Ovary (tissue), 9 donors: ENCODE data around the gene PHLPP2. TPM values are rescaled to one million over a fixed set of nuclear protein-coding genes. Genes with fewer than 3 reads are reported as not detected.
"Not testable (repeated sequence)": the region's sequence is repeated elsewhere in the genome, so short reads cannot be mapped to it uniquely, and the experiment has no call there.

Source experiments
- DNase-seq, 5 donors: peaks; one replicate each; pipeline ENCODE4 v3.0.0-alpha.2; 2019 to 2020
- H3K27ac ChIP-seq, 2 donors: fragments of 200-600 bp; one replicate each; pipeline versions ENCODE4 v1.5.1 to v1.8.0; 2019 to 2022
- H3K27me3 ChIP-seq: fragments of 200-600 bp; one replicate; pipeline ENCODE4 v1.8.0; 2022
- H3K36me3 ChIP-seq: fragments of 200-600 bp; sonication (generic); one replicate; pipeline ENCODE4 v1.5.1; 2019
- H3K4me1 ChIP-seq: one replicate; pipeline ENCODE4 v1.8.1; 2013; ENCODE audit warnings: mild to moderate bottlenecking, moderate library complexity; ENCODE audit not compliant: insufficient read depth
- H3K4me3 ChIP-seq: fragments of 200-600 bp; sonication (generic); one replicate; pipeline ENCODE4 v1.5.1; 2017
- H3K9me3 ChIP-seq, 2 donors: fragments of 200-600 bp in 1 of 2; sonication (generic) in 1 of 2; one replicate each; pipeline versions ENCODE4 v1.5.1 to v1.8.1; 2013 to 2019; ENCODE audit warnings: mild to moderate bottlenecking in 1 of 2, moderate library complexity in 1 of 2
- EP300 ChIP-seq: sonication (generic); formaldehyde crosslinking; IDR thresholded peaks from one replicate; pipeline ENCODE4 v1.6.1; 2017; ENCODE audit warnings: antibody characterized with exemption
- POLR2A ChIP-seq: fragments of 450-650 bp; IDR thresholded peaks from one replicate; pipeline ENCODE4 v1.6.1; 2017; ENCODE audit warnings: antibody characterized with exemption, mild to moderate bottlenecking, moderate library complexity
- WGBS, 3 donors: extraction: QIAGEN DNeasy Blood & Tissue Kit in 1 of 3; methylation state at CpG; one replicate each; pipeline versions ENCODE4 v1.1.5 to v1.1.7; 2013 to 2017; 5-methylcytosine and 5-hydroxymethylcytosine counted together
- intact Hi-C, 4 donors: fragments of 100-400 bp; cut with DNase I; formaldehyde crosslinking; loops; one replicate each; pipeline versions ENCODE4 v1.11.0 to v1.15.1; 2022 to 2023
- polyA plus RNA-seq, 2 donors: library from polyadenylated mRNA; stranded (reverse); fragments of 200-250 nt in 1 of 2; fragments of 350-450 nt in 1 of 2; fragmentation: Illumina TruSeq in 1 of 2; extraction: RNeasy Lipid Tissue Mini Kit (QIAGEN cat#74804) in 1 of 2; gene quantifications; one replicate each; pipeline ENCODE4 v1.2.3, GENCODE V29; 2013 to 2014
- total RNA-seq, 7 donors: library from RNA; depleted of rRNA in 2 of 7; stranded (reverse); fragments of >200 nt in 2 of 7; fragmentation: NEBNext Ultra II Directional in 3 of 7; extraction: Animal tissue kit (Norgen Biotek cat#: 25700) in 3 of 7; gene quantifications; one replicate each; pipeline versions ENCODE4 v1.1.0 to v1.2.4, GENCODE V29; 2016 to 2023
- TF ChIP-seq, protein P1 (sequence below), 3 donors: fragments of 450-650 bp in 2 of 3; fragments of 200-600 bp in 1 of 3; IDR thresholded peaks; one replicate each; pipeline versions ENCODE4 v1.5.1 to v1.8.0; 2016 to 2022; ENCODE audit warnings: antibody characterized with exemption in 3 of 3, mild to moderate bottlenecking in 1 of 3
- donor health status: DM: no; HTN: no; CAD: no; lungs with moderate emphysema.
- donor health status: DM: no; HTN: no; CAD: no.
- donor health status: Bipolar disorder and iron deficiency.
- donor health status: DM: yes; HTN: yes; CAD: no.
- donor health status: DM: no; HTN: no; CAD: no.
- donor health status: DM: yes; HTN: yes; CAD: no.

The PHLPP2 gene
- total and polyA plus RNA-seq, 9 donors = 3.5 to 19.0 (median 11.0) TPM

GRCh38 chr16:71689901-71690300 lies 34.6 kb downstream of the PHLPP2 start:
- TF ChIP-seq POLR2A (no peak), EP300 (no peak)
- TF ChIP-seq, protein P1, sequence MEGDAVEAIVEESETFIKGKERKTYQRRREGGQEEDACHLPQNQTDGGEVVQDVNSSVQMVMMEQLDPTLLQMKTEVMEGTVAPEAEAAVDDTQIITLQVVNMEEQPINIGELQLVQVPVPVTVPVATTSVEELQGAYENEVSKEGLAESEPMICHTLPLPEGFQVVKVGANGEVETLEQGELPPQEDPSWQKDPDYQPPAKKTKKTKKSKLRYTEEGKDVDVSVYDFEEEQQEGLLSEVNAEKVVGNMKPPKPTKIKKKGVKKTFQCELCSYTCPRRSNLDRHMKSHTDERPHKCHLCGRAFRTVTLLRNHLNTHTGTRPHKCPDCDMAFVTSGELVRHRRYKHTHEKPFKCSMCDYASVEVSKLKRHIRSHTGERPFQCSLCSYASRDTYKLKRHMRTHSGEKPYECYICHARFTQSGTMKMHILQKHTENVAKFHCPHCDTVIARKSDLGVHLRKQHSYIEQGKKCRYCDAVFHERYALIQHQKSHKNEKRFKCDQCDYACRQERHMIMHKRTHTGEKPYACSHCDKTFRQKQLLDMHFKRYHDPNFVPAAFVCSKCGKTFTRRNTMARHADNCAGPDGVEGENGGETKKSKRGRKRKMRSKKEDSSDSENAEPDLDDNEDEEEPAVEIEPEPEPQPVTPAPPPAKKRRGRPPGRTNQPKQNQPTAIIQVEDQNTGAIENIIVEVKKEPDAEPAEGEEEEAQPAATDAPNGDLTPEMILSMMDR (IDR thresholded peaks at IDR 0.05) = no peak
- Histone ChIP-seq H3K9me3 (no peaks in the 10 kb centered on the region), H3K27ac (no peak overlapping the region), H3K4me1 (no peaks in the 10 kb centered on the region), H3K36me3 (no peaks in the 10 kb centered on the region), H3K27me3 (no peaks in the 10 kb centered on the region), H3K4me3 (no peak overlapping the region)
- DNase-seq = no peak
- 0 to 60% (median 0%) methylated on average over 1 of the region's 1 CpG for WGBS, 3 donors
- intact Hi-C loops = no loop called here

GRCh38 chr16:71687861-71688260 lies 36.6 kb downstream of the PHLPP2 start:
- 70 to 77% (median 72%) methylated on average over 3 of the region's 3 CpGs for WGBS, 3 donors
- intact Hi-C loops = no loop called here
- Histone ChIP-seq H3K27ac (no peak overlapping the region), H3K9me3 (no peaks in the 10 kb centered on the region), H3K36me3 (no peaks in the 10 kb centered on the region), H3K4me1 (no peaks in the 10 kb centered on the region), H3K4me3 (no peak overlapping the region), H3K27me3 (no peaks in the 10 kb centered on the region)
- TF ChIP-seq, protein P1 (IDR thresholded peaks at IDR 0.05) = no peak
- TF ChIP-seq POLR2A (no peak), EP300 (no peak)
- no peak for DNase-seq

DNA sequence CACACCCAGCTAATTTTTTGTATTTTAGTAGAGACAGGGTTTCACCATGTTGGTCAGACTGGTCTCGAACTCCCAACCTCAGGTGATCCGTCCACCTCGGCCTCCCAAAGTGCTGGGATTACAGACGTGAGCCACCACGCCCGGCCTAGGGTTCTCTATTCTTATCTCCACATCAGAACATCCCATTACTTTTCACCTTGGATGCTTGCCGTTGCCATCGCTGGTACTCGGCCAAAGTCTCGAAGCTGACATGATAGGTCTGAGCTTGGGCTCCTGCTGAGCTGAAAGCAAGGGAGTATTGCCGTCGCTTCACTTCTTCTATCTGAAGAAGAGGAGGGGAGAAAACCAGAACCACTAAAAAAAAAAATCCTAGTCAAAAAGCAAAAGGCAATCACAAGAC lies 40.2 kb downstream of the PHLPP2 start:
- intact Hi-C loops, H3K9me3 ChIP-seq, H3K27ac ChIP-seq, H3K27me3 ChIP-seq, H3K4me3 ChIP-seq, DNase-seq, H3K4me1 ChIP-seq, H3K36me3 ChIP-seq: not testable (repeated sequence)
- WGBS, 3 donors = 96 to 98% (median 97%) methylated on average over 12 of the region's 12 CpGs

GRCh38 chr16:71681360-71681759 lies 43.1 kb downstream of the PHLPP2 start:
- Histone ChIP-seq H3K36me3 (no peaks in the 10 kb centered on the region), H3K4me1 (no peaks in the 10 kb centered on the region), H3K4me3 (no peak overlapping the region), H3K27ac (no peak overlapping the region), H3K27me3 (no peaks in the 10 kb centered on the region), H3K9me3 (no peaks in the 10 kb centered on the region)
- TF ChIP-seq EP300 = no peak
- no peak for TF ChIP-seq POLR2A
- TF ChIP-seq, protein P1 (IDR thresholded peaks at IDR 0.05) = no peak
- WGBS, 3 donors = 75 to 80% (median 75%) methylated on average over 2 of the region's 2 CpGs
- intact Hi-C loops = no loop called here
- DNase-seq = no peak

DNA sequence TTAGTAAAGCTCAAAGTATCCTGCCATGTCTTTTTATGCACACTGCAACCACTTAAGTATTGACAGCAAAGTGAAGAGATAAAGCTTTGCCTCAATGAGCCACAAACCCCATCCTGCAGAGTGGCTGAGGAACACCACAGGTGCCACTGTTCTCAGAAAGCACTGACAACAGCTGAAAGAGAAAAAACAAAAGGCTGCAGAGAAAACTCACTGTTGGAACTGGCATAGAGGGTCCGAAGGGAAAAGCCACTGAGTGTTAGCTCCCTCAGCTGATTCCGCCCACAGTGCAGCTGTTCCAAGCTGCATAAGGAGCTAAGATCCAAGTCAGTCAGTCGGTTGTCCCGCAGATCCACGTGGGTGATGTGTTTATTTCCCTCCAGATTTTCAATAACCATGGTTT lies 48.3 kb downstream of the PHLPP2 start:
- H3K36me3 ChIP-seq = no peaks in the 10 kb centered on the region
- WGBS, 3 donors = 51 to 70% (median 64%) methylated on average over 5 of the region's 5 CpGs
- no peaks in the 10 kb centered on the region for H3K4me1 ChIP-seq
- DNase-seq = no peak
- H3K9me3 ChIP-seq = no peaks in the 10 kb centered on the region
- H3K27ac ChIP-seq = no peak overlapping the region
- TF ChIP-seq POLR2A (no peak), EP300 (no peak)
- TF ChIP-seq, protein P1 (IDR thresholded peaks at IDR 0.05) = no peak
- no peaks in the 10 kb centered on the region for H3K27me3 ChIP-seq
- no peak overlapping the region for H3K4me3 ChIP-seq
- intact Hi-C loops = no loop called here
